HCT116 (cell line): ENCODE measurements around the gene PACS2. TPM values are rescaled to one million over a fixed set of nuclear protein-coding genes. Genes with fewer than 3 reads are reported as not detected.

ENCODE experiments used
- ATAC-seq: fragments of 200-7000 bp; cut with Tn5 transposase; 2 replicates; pipeline ENCODE4 v1.9.1; 2020; ENCODE audit warnings: mild to moderate bottlenecking, moderate library complexity
- BruUV-seq: library from RNA; stranded (reverse); fragments of 400-500 nt; replicated peaks from 2 replicates; lab custom pipeline; 2021; lab: Mats Ljungman, UMichigan
- CTCF ChIA-PET: fragments of 300-600 bp; sonication (Branson Sonifier 250); formaldehyde crosslinking; loops from one replicate; lab custom pipeline; 2021; ENCODE audit warnings: antibody characterized with exemption; lab: Charles Lee
- POLR2A ChIA-PET: fragments of 300-600, 350-600 bp; sonication (Branson Sonifier 250); formaldehyde crosslinking; loops from one replicate; lab custom pipeline; 2021; ENCODE audit warnings: antibody characterized with exemption; lab: Charles Lee
- RAD21 ChIA-PET, 2 experiments: fragments of 300-600 bp; sonication (Branson Sonifier 250); formaldehyde crosslinking; loops; one replicate each; lab custom pipeline; 2023; ENCODE audit warnings: low total read pairs in 2 of 2; ENCODE audit not compliant: uncharacterized antibody in 2 of 2, unreplicated experiment in 2 of 2, low non-redundant PET in 1 of 2; lab: Charles Lee
- DNase-seq: peaks from one replicate; pipeline ENCODE4 v3.0.0-alpha.2; 2010; ENCODE audit warnings: low read depth, low spot score
- H2AFZ ChIP-seq: fragments of 200-600 bp; shearing (Covaris generic), sonication (generic); 2 replicates; pipeline ENCODE4 v1.6.1; 2017; ENCODE audit warnings: low read depth, mixed run types, mixed read lengths, antibody characterized with exemption, low read length; ENCODE audit not compliant: poor library complexity, severe bottlenecking
- H3K27ac ChIP-seq: 2 replicates; pipeline ENCODE4 v1.5.1; 2012; ENCODE audit warnings: low read depth, low read length
- H3K27me3 ChIP-seq: fragments of 200-600 bp; sonication (generic); 2 replicates; pipeline ENCODE4 v1.6.1; 2016; ENCODE audit warnings: mixed run types, low read length, mixed read lengths; ENCODE audit not compliant: insufficient read depth
- H3K36me3 ChIP-seq, 2 experiments: fragments of 200-500 bp in 1 of 2; fragments of 200-600 bp in 1 of 2; sonication (Bioruptor generic) in 1 of 2; sonication (generic) in 1 of 2; 2 replicates each; pipeline versions ENCODE4 v1.5.1 to v1.6.1; 2014 to 2016; ENCODE audit warnings: low read length in 2 of 2, inconsistent platforms in 1 of 2, mixed read lengths in 1 of 2, mixed run types in 1 of 2; ENCODE audit not compliant: insufficient read depth in 2 of 2, control insufficient read depth in 1 of 2
- H3K4me1 ChIP-seq, 2 experiments: fragments of 200-600 bp in 1 of 2; sonication (generic) in 1 of 2; 2 replicates each; pipeline versions ENCODE4 v1.5.1 to v1.6.1; 2012 to 2017; ENCODE audit warnings: low read length in 2 of 2, inconsistent platforms in 1 of 2, mild to moderate bottlenecking in 1 of 2, mixed read lengths in 1 of 2, mixed run types in 1 of 2, moderate library complexity in 1 of 2; ENCODE audit not compliant: insufficient read depth in 2 of 2, control insufficient read depth in 1 of 2
- H3K4me2 ChIP-seq: fragments of 200-600 bp; sonication (generic); 2 replicates; pipeline ENCODE4 v1.6.1; 2017; ENCODE audit warnings: mixed run types, low read length, mixed read lengths
- H3K4me3 ChIP-seq, 2 experiments: fragments of 200-600 bp in 1 of 2; sonication (generic) in 1 of 2; replicated peaks in 1 of 2; 2 replicates each; pipeline ENCODE4 v1.5.1; 2011 to 2016; ENCODE audit warnings: low read length in 2 of 2, control low read depth in 1 of 2, low read depth in 1 of 2, mild to moderate bottlenecking in 1 of 2, mixed read lengths in 1 of 2, mixed run types in 1 of 2
- H3K79me2 ChIP-seq: fragments of 200-600 bp; sonication (generic); 2 replicates; pipeline ENCODE4 v1.6.1; 2017; ENCODE audit warnings: mild to moderate bottlenecking, mixed run types, low read length, moderate library complexity, mixed read lengths; ENCODE audit not compliant: insufficient read depth
- H3K9ac ChIP-seq: fragments of 200-600 bp; sonication (generic); 2 replicates; pipeline ENCODE4 v1.6.1; 2016; ENCODE audit warnings: low read length, mixed read lengths
- H3K9me2 ChIP-seq: fragments of 200-600 bp; sonication (generic), shearing (Covaris generic); 2 replicates; pipeline ENCODE4 v1.6.1; 2017; ENCODE audit warnings: mixed run types, mild to moderate bottlenecking, moderate library complexity; ENCODE audit not compliant: insufficient read depth
- H3K9me3 ChIP-seq, 2 experiments: fragments of 200-500 bp in 1 of 2; fragments of 200-600 bp in 1 of 2; sonication (Bioruptor generic) in 1 of 2; sonication (generic) in 1 of 2; 2 replicates each; pipeline ENCODE4 v1.6.1; 2014 to 2017; ENCODE audit warnings: low read length in 2 of 2, mixed read lengths in 2 of 2, inconsistent platforms in 1 of 2, low read depth in 1 of 2, mild to moderate bottlenecking in 1 of 2, mixed run types in 1 of 2, moderate library complexity in 1 of 2; ENCODE audit not compliant: control insufficient read depth in 1 of 2, insufficient read depth in 1 of 2
- H4K20me1 ChIP-seq: fragments of 200-600 bp; sonication (generic), shearing (Covaris generic); 2 replicates; pipeline ENCODE4 v1.6.1; 2017; ENCODE audit warnings: mixed run types, mild to moderate bottlenecking, moderate library complexity; ENCODE audit not compliant: insufficient read depth
- ELF1 ChIP-seq: IDR thresholded peaks from 2 replicates; pipeline ENCODE4 v1.6.1; 2012; ENCODE audit warnings: low read depth, borderline replicate concordance
- EZH2phosphoT487 ChIP-seq: fragments of 200-600 bp; IDR thresholded peaks from 2 replicates; pipeline ENCODE4 v1.6.1; 2018; ENCODE audit warnings: antibody characterized with exemption, borderline replicate concordance
- FOSL1 ChIP-seq: IDR thresholded peaks from 2 replicates; pipeline ENCODE4 v1.6.1; 2012; ENCODE audit warnings: low read depth
- JUND ChIP-seq: IDR thresholded peaks from 2 replicates; pipeline ENCODE4 v1.6.1; 2012
- SIN3A ChIP-seq: IDR thresholded peaks from 2 replicates; pipeline ENCODE4 v1.6.1; 2012; ENCODE audit warnings: low read depth
- SRF ChIP-seq: IDR thresholded peaks from 2 replicates; pipeline ENCODE4 v1.6.1; 2012; ENCODE audit warnings: low read depth
- TCF7L2 ChIP-seq: IDR thresholded peaks from 2 replicates; pipeline ENCODE4 v1.7.0; 2011; ENCODE audit warnings: borderline replicate concordance, inconsistent platforms; ENCODE audit not compliant: insufficient read depth, insufficient read length; ENCODE audit errors: extremely low read depth
- YY1 ChIP-seq: IDR thresholded peaks from 2 replicates; pipeline ENCODE4 v1.6.1; 2011; ENCODE audit warnings: low read length, low read depth, moderate library complexity, mild to moderate bottlenecking; ENCODE audit not compliant: insufficient replicate concordance; ENCODE audit errors: extremely low read depth
- ZFX ChIP-seq: fragments of 450-650 bp; IDR thresholded peaks from 2 replicates; pipeline ENCODE4 v1.6.1; 2017
- intact Hi-C: fragments of 100-400 bp; cut with micrococcal nuclease; formaldehyde crosslinking; loops from 2 replicates; pipeline ENCODE4 v1.10.0; 2022
- total RNA-seq: library from RNA; stranded (reverse); gene quantifications from one replicate; pipeline ENCODE4 v1.2.1, GENCODE V29; 2021; ENCODE audit not compliant: unreplicated experiment
- TF ChIP-seq, protein P1 (sequence below): IDR thresholded peaks from 2 replicates; pipeline ENCODE4 v1.6.1; 2012; ENCODE audit warnings: low read depth

The PACS2 gene
- total RNA-seq, 1 experiment from 2014 or later = 75.5 TPM

DNA sequence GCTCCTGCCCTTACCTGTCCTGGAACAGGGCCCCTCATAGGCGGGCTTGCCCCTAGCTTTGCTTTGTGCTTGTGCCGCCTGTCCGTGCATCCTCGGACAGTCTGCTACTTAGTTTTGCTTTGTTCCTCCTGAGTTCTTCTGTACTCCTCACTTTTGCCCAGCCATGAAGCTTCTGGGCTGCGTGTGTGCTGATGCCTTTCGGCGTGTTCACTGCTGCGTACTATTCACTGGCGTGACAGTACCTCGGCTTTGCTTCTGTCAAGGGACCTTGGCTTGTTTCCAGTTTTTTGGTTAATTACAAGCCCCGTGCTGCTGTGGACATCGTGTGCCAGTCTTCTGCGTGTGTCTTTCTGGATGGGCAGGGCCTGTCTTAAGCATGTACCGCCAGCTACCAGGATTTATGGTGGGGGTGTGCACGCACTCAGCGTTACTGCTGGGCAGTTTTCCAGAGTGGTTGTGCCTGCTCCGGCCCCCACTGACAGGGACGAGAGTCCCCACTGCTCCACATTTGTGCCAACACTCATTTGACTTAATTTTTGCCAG, 2.5 kb downstream of the PACS2 start:
- Histone ChIP-seq H3K4me1 (peaks cover 8 to 17% of the 10 kb centered on the region in 2 experiments; a peak in 3 of 4 replicates), H3K4me3 (no peak overlapping the region), H3K27me3 (no peaks in the 10 kb centered on the region), H3K9me3 (no peaks in the 10 kb centered on the region), H3K27ac (no peak overlapping the region), H3K9ac (no peak overlapping the region), H3K36me3 (no peaks in the 10 kb centered on the region), H4K20me1 (no peaks in the 10 kb centered on the region), H2AFZ (no peak overlapping the region), H3K9me2 (no peaks in the 10 kb centered on the region)
- DNase-seq = no peak
- TSS peak; percentile 37 for BruUV-seq
- POLR2A ChIA-PET = no interaction called here
- no peak for TF ChIP-seq JUND
- no peak for TF ChIP-seq SRF
- TF ChIP-seq ELF1 = no peak
- no peak for TF ChIP-seq EZH2phosphoT487
- TF ChIP-seq SIN3A = no peak
- TF ChIP-seq FOSL1 = no peak
- TF ChIP-seq TCF7L2 = no peak
- TF ChIP-seq YY1 = no peak
- TF ChIP-seq ZFX = no peak
- TF ChIP-seq, protein P1, sequence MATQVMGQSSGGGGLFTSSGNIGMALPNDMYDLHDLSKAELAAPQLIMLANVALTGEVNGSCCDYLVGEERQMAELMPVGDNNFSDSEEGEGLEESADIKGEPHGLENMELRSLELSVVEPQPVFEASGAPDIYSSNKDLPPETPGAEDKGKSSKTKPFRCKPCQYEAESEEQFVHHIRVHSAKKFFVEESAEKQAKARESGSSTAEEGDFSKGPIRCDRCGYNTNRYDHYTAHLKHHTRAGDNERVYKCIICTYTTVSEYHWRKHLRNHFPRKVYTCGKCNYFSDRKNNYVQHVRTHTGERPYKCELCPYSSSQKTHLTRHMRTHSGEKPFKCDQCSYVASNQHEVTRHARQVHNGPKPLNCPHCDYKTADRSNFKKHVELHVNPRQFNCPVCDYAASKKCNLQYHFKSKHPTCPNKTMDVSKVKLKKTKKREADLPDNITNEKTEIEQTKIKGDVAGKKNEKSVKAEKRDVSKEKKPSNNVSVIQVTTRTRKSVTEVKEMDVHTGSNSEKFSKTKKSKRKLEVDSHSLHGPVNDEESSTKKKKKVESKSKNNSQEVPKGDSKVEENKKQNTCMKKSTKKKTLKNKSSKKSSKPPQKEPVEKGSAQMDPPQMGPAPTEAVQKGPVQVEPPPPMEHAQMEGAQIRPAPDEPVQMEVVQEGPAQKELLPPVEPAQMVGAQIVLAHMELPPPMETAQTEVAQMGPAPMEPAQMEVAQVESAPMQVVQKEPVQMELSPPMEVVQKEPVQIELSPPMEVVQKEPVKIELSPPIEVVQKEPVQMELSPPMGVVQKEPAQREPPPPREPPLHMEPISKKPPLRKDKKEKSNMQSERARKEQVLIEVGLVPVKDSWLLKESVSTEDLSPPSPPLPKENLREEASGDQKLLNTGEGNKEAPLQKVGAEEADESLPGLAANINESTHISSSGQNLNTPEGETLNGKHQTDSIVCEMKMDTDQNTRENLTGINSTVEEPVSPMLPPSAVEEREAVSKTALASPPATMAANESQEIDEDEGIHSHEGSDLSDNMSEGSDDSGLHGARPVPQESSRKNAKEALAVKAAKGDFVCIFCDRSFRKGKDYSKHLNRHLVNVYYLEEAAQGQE = no peak
- TF ChIP-seq, all 23 proteins: peak for 0
- ChIA-PET CTCF (no interaction called here), RAD21 (no interaction called here)
- Histone ChIP-seq H3K4me2 (no peak overlapping the region), H3K79me2 (peaks cover 56% of the 10 kb centered on the region)
- ATAC-seq = no peak
- intact Hi-C loops = no loop called here
